Progenitor cell of endocrine pancreas (in vitro differentiated cells): ENCODE data around the gene TIAL1. TPM values are rescaled to one million over a fixed set of nuclear protein-coding genes. Genes with fewer than 3 reads are reported as not detected.
A peak's percentile ranks its signal among the peaks of the same experiment; 100 is the strongest.

Source experiments
- DNase-seq: peaks from one replicate; pipeline ENCODE4 v3.0.0; 2021; ENCODE audit warnings: low spot score; ENCODE audit not compliant: unreplicated experiment
- H3K27ac Mint-ChIP-seq: 2 replicates; pipeline ENCODE4 v1.8.0; 2021; ENCODE audit warnings: mild to moderate bottlenecking, moderate library complexity, mixed read lengths
- H3K27me3 Mint-ChIP-seq: 2 replicates; pipeline ENCODE4 v1.8.0; 2021; ENCODE audit warnings: mixed read lengths
- H3K36me3 Mint-ChIP-seq: 2 replicates; pipeline ENCODE4 v1.8.0; 2022; ENCODE audit warnings: mixed read lengths; ENCODE audit not compliant: insufficient read depth
- H3K4me1 Mint-ChIP-seq: 2 replicates; pipeline ENCODE4 v1.8.0; 2021; ENCODE audit warnings: low read depth, mixed read lengths
- H3K4me3 Mint-ChIP-seq: 2 replicates; pipeline ENCODE4 v1.8.0; 2021; ENCODE audit warnings: low read depth, mild to moderate bottlenecking, moderate library complexity, mixed read lengths
- H3K9me3 Mint-ChIP-seq: 2 replicates; pipeline ENCODE4 v1.8.0; 2021; ENCODE audit warnings: low read depth, mixed read lengths
- CTCF ChIP-seq: fragments of 200-600 bp; sonication (generic); IDR thresholded peaks from one replicate; pipeline ENCODE4 v1.5.0; 2021; ENCODE audit warnings: antibody characterized with exemption, mild to moderate bottlenecking; ENCODE audit not compliant: unreplicated experiment
- total RNA-seq: library from RNA; stranded (reverse); gene quantifications from 2 replicates; pipeline ENCODE4 v1.2.1, GENCODE V29; 2021

The TIAL1 gene
- total RNA-seq, 1 donor from 2014 or later, result 189 TPM

GRCh38 chr10:119549247-119549999 is 47.3 kb downstream of the TIAL1 start:
- no peak overlapping the region for H3K4me3 Mint-ChIP-seq
- peaks cover 4% of the 10 kb centered on the region for H3K9me3 Mint-ChIP-seq
- H3K27me3 Mint-ChIP-seq, result peaks cover 38% of the 10 kb centered on the region
- H3K4me1 Mint-ChIP-seq, result no peaks in the 10 kb centered on the region
- H3K27ac Mint-ChIP-seq, result no peak overlapping the region
- no peak for TF ChIP-seq CTCF
- DNase-seq, result no peak
- no peaks in the 10 kb centered on the region for H3K36me3 Mint-ChIP-seq

- Mint-ChIP-seq H3K4me1 (peaks cover 6% of the 10 kb centered on the region), H3K4me3 (no peak overlapping the region), H3K9me3 (peaks cover 4% of the 10 kb centered on the region), H3K36me3 (no peaks in the 10 kb centered on the region), H3K27me3 (peaks cover 56% of the 10 kb centered on the region), H3K27ac (no peak overlapping the region)
- DNase-seq, result no peak
- TF ChIP-seq CTCF, result no peak
Observed at GRCh38 chr10:119546009-119546408, 50.8 kb downstream of the TIAL1 start.

- peaks cover 62% of the 10 kb centered on the region for H3K27me3 Mint-ChIP-seq
- peaks cover 4% of the 10 kb centered on the region for H3K9me3 Mint-ChIP-seq
- no peaks in the 10 kb centered on the region for H3K36me3 Mint-ChIP-seq
- H3K27ac Mint-ChIP-seq, result no peak overlapping the region
- no peak for DNase-seq
- peaks cover 6% of the 10 kb centered on the region for H3K4me1 Mint-ChIP-seq
- no peak for TF ChIP-seq CTCF
- H3K4me3 Mint-ChIP-seq, result no peak overlapping the region
Observed at GRCh38 chr10:119545310-119545709, 51.5 kb downstream of the TIAL1 start.

- Mint-ChIP-seq H3K9me3 (peaks cover 4% of the 10 kb centered on the region), H3K4me1 (peaks cover 6% of the 10 kb centered on the region), H3K36me3 (no peaks in the 10 kb centered on the region), H3K27ac (no peak overlapping the region), H3K27me3 (peaks cover 74% of the 10 kb centered on the region), H3K4me3 (peak overlapping the region; percentile 74)
- DNase-seq, result no peak
- TF ChIP-seq CTCF, result no peak
Observed at GRCh38 chr10:119543814-119544642, 52.7 kb downstream of the TIAL1 start.

- Mint-ChIP-seq H3K36me3 (no peaks in the 10 kb centered on the region), H3K4me3 (peak overlapping the region; percentile 74), H3K27me3 (peaks cover 74% of the 10 kb centered on the region), H3K9me3 (no peaks in the 10 kb centered on the region), H3K4me1 (peaks cover 6% of the 10 kb centered on the region), H3K27ac (no peak overlapping the region)
- peak; percentile 39 for DNase-seq
- TF ChIP-seq CTCF, result peak; percentile 59
Observed at GRCh38 chr10:119542988-119543813, 53.6 kb downstream of the TIAL1 start.
